GM12873 (cell line): ENCODE data around the gene CERS5.

ENCODE experiments used
- TF ChIP-seq, protein P1 (sequence below): IDR thresholded peaks from 2 replicates; pipeline ENCODE4 v1.5.1; 2012; ENCODE audit warnings: low read depth, mild to moderate bottlenecking, moderate library complexity, low read length, control low read depth; ENCODE audit not compliant: insufficient read depth; ENCODE audit errors: missing control alignments

The CERS5 gene

GRCh38 chr12:50186681-50187080 lies 19.5 kb upstream of the CERS5 start:
- TF ChIP-seq, protein P1, sequence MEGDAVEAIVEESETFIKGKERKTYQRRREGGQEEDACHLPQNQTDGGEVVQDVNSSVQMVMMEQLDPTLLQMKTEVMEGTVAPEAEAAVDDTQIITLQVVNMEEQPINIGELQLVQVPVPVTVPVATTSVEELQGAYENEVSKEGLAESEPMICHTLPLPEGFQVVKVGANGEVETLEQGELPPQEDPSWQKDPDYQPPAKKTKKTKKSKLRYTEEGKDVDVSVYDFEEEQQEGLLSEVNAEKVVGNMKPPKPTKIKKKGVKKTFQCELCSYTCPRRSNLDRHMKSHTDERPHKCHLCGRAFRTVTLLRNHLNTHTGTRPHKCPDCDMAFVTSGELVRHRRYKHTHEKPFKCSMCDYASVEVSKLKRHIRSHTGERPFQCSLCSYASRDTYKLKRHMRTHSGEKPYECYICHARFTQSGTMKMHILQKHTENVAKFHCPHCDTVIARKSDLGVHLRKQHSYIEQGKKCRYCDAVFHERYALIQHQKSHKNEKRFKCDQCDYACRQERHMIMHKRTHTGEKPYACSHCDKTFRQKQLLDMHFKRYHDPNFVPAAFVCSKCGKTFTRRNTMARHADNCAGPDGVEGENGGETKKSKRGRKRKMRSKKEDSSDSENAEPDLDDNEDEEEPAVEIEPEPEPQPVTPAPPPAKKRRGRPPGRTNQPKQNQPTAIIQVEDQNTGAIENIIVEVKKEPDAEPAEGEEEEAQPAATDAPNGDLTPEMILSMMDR, result no peak

DNA sequence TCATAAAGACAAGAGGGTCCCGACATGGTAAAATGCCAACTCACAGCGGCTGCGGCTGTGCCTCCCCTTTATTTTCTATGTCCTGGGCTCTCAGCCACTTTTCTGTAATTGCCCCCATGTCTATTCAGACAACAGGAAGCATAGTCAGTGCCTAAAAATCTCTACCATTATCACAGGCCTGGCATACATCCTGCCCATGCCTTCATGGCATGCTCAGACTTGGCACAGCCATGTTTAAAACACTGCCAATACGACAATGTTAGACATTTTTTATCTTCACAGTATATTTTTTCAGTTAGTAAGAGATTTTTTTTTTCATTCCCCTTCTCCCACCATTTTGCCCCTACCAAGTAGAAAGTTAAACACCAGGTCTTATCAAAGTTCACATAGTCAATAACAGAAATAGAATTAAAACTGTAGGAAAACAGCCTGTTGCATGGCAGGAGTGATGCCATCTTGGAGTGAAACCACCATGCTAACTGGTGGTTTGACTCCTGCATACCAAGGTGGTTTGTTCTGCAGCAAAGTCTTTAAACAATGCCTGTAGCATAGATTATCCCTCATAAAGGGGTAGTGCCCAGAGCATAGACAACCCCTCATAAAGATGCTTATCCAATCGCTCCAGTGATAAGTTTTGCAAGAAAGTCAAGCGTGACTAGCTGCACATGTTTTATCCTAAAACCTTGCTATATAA lies 18.9 kb upstream of the CERS5 start:
- TF ChIP-seq, protein P1, result no peak

GRCh38 chr12:50185301-50185895 lies 18.2 kb upstream of the CERS5 start:
- TF ChIP-seq, protein P1, result no peak

GRCh38 chr12:50184261-50184660 lies 17.1 kb upstream of the CERS5 start:
- TF ChIP-seq, protein P1, result no peak

DNA sequence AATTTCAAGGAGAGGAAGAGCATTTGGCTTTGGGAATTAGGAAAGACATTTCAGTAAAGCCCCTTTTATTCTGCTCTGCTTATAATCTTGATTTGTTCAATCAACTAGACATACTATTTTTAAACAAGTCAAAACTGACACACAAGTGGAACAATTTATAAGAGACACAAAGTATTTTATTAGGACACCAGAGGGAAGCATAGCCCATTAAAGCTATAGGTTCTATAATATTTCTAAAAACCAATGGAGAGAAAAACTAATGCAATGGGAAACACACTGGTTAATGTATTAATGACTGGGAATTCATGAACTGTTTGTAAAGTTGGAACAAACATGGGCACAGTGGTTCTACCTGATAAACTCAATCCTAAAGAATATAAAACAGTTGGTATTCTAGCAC lies 15.3 kb upstream of the CERS5 start:
- TF ChIP-seq, protein P1, result no peak

- TF ChIP-seq, protein P1, result no peak
These were observed 14.5 kb upstream of the CERS5 start for GRCh38 chr12:50181691-50182090.

- TF ChIP-seq, protein P1, result no peak
These were observed 8.5 kb upstream of the CERS5 start for GRCh38 chr12:50175716-50176026.
